Measurements from ENCODE around the gene IFNGR2.
"Not testable (repeated sequence)": the region's sequence is repeated elsewhere in the genome, so short reads cannot be mapped to it uniquely, and the experiment has no call there.

IFNGR2 gene, protein sequence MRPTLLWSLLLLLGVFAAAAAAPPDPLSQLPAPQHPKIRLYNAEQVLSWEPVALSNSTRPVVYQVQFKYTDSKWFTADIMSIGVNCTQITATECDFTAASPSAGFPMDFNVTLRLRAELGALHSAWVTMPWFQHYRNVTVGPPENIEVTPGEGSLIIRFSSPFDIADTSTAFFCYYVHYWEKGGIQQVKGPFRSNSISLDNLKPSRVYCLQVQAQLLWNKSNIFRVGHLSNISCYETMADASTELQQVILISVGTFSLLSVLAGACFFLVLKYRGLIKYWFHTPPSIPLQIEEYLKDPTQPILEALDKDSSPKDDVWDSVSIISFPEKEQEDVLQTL

DNA sequence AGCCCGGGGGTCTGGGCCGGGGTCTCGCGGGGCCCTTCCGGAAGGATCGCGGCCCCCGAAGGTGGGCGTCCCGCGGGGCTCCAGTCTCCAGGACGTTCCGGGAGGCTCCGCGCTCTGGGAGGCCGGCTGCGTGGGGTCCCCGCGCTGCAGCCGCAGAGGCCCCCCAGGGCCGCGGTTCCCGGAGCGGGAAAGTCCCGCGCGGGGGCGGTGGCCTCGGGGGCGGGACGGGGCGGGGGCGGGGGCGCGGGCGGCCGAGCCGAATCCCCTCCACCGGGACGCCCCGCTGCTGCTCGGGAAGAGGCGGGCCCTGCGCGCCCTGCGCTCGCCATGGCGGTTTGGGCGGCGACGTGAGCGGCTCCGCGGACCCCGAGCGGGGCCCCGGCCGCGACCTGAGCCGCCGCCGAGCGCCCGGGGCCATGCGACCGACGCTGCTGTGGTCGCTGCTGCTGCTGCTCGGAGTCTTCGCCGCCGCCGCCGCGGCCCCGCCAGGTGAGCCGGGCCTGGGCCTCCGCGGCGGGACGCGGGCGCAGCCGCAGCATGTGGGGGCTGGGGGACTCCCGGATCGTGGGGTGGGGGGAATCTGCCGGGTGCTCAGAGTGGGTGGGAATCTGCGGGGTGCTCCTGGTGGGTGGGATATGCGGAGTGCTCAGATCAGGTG, at the start of gene IFNGR2:
IFNGR2 (plus strand) TSS at position 286 of the 658 bp plus-strand sequence; CDS start at position 417, 131 bp downstream.
- DNase-seq: peak; percentile 52 to 56

DNA sequence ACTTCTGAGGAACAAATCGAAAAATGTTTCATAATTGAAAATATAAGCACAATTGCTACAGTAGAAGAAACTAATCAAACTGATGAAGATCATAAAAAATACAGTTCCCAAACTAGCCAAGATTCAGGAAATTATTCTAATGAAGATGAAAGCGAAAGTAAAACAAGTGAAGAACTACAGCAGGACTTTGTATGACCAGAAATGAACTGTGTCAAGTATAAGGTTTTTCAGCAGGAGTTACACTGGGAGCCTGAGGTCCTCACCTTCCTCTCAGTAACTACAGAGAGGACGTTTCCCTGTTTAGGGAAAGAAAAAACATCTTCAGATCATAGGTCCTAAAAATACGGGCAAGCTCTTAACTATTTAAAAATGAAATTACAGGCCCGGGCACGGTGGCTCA, 47.9 kb upstream of the IFNGR2 start:
- DNase-seq: no peak

DNA sequence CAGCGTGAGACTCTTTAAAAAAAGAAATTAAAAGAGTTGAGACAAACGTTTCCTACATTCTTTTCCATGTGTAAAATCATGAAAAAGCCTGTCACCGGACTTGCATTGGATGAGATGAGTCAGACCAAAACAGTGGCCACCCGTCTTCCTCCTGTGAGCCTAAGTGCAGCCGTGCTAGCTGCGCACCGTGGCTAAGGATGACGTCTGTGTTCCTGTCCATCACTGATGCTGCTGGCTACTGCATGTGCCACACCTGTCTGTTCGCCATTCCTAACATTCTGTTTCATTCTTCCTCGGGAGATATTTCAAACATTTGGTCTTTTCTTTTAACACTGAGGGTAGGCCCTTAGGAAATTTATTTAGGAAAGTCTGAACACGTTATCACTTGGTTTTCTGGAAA, 47.2 kb upstream of the IFNGR2 start:
- no peak for DNase-seq

DNA sequence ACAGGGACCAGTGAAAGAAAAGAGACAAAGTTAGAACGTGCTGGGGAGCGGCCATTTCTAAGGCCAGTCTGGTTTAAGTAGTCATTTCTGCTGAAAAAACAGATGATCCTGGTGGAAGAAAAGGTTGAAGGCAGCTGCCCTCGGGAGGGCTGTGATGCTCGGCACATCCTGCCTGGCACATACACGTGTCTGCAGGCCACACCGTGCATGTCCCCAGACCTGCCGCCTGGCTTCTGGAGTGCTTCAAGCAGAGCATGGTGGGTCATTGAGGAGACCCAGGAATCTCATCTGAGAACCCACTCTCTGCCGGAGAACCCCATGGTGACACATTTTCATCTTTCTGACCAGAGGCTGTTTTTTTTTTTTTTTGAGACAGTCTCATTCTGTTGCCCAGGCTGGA, 46.0 kb upstream of the IFNGR2 start:
- DNase-seq: no peak

DNA sequence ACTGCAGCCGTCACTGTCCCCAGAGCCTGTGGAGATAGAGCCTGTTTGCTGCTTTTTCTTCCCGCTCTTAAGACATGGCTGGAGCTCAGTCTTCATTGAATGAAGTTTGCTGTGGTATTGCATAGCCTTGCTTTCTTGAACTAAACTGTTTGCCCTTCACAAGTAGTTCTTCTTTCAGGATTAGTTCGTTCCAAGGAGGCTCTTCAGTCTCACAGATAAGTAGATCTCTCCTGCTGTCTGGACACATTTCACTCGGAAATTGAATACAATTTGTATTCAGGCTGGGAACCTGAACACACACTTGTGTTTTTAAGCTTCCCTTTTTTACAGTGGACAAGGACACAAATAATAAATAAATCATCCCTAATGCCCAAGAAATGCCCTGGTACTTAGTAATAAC, 43.8 kb upstream of the IFNGR2 start:
- no peak for DNase-seq

DNA sequence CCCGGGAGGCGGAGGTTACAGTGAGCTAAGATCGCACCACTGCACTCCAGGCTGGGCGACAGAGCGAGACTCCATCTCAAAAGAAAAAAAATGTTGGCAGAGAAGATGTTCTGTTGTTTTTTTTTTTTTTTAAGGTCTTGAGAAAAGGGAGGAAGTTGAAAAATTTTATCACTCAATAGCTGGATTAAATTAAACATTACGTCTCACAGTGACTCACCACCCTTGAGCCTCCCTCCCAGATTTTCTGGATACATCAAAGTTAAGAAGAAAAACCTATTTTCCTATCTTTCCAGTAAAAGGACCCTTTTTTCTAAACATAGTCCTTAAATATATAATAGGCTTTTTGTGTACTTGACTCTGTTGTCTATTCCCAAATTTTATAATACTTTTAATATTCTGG, 42.9 kb upstream of the IFNGR2 start:
- DNase-seq: no peak

DNA sequence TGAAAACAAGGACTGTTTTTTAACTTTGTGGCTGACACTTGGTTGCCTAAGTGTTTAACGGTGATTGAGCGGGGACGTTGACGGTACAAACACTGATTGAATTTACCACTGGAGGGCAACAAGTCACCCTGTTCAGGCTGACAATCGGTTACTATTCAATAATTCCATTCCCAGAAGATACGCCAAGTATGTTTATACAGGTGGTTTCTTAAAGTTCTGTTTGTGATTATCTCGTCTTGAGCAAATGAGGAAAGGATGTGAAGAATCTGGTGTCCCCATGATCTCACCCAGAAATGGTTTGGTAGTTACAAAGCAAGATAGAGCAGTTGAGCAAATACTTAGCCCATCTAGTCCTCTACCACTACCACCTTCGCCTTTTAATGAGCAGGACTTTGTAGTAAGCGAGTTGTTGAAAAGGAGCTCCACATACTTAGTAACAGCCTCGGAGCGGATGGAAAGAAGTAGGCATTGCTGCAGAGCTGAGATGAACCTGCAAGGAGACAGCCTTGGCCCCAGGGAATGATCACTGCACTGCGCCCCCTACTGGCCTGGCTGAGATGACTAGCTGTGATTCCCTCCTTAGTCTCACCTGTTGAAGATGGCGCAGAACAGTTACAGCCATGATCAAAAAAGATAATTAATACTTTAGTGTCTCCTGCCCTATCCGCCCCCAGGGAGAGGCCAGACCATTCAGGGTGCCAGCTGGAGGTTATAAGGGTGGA, 42.2 kb upstream of the IFNGR2 start:
- peak; percentile 80 to 89 for DNase-seq

DNA sequence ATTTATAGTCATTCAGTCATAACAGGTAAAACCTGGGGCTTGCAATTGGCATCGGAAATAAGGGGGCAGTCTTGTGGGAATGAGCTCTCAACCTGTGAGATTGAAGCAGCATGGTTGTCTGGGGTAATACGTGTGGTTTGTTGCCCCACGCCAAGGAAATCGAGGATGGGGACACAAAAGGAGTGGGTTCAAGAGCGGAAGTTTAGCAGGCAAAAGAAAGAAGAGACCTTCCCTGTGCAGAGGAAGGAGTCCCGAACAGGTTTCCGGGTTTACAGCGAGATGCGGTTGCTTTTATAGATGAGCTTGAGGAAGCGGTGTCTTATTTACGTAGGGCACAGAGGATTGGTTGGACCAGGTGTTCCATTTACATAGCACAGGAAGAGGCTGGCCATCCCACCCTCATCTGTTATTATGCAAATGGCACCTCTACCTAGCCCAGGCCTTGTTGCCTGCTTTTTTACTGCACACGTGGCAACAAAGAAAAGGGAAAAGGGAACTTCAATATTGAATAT, 41.1 kb upstream of the IFNGR2 start:
- DNase-seq: peak; percentile 81 to 88

DNA sequence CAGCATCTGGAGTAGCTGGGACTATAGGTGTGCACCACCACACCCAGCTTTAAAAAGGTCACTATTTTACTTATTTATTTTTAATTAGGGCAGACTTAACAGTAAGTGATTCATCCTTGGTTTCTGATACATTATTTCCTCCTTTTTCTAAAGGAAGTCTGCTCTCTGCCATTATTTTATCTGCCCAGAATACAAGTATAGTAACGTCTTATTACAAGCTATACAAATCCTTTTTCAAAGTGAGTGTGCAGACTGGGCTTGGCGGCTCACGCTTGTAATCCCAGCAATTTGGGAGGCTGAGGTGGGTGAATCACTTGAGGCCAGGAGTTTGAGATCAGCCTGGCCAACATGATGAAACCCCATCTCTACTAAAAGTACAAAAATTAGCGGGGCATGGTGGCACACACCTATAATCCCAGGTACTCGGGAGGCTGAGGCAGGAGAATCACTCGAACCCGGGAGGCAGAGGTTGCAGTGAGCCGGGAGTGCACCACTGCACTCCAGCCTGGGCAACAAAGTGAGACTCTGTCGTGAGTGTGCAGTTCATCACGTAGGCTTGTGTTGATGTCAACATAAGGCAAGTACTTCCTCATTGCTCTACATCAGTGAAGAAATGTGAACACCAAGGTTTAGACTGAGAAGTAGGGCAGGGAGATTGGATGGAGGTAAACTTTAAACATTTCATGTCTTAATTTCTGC, 39.2 kb upstream of the IFNGR2 start:
- not testable (repeated sequence) for DNase-seq

DNA sequence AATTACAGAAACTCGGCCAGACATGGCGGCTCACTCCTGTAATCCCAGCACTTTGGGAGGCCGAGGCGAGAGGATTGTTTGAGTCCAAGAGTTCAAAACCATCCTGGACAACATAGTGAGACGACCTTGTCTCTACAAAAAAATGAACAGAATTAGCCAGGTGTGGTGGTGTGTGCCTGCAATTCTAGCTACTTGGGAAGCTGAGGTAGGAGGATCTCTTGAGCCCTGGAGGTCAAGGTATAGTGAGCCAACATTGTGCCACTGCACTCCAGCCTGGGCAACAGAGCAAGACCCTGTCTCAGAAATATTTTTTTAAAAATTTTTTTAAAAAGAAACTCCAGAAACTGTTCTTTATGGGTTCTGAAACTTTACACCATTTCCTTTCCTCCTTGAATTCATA, 38.4 kb upstream of the IFNGR2 start:
- DNase-seq: no peak

DNA sequence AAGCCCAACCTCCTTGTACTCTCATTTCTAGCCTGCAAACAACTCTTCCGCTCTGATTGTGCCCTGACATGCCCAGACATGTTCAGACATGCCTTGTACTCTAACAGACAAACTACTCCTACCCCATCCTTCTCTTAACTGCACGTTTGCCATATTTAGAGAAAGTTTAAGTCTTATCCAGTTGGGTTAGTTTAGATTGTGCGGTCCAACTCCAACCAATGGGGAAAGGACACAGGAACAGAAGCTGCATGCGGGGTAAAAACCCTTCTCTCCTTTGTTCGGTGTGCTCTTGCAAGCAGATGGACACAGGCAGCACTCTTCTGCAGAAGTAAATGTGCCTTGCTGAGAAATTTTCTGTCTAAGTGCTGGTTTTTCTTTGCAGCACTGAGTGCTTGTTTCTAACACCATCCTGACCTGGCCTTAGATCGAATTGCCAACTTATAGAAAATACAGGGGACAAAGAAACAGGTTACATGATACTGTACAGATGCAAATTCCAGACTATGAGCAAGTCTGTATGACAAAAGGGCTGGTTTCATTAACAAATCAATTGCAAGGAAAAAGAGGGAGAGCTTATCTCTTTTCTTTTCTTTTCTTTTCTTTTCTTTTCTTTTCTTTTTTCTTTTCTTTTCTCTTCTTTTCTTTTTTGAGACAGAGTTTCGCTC, 35.8 kb upstream of the IFNGR2 start:
- DNase-seq: no peak

DNA sequence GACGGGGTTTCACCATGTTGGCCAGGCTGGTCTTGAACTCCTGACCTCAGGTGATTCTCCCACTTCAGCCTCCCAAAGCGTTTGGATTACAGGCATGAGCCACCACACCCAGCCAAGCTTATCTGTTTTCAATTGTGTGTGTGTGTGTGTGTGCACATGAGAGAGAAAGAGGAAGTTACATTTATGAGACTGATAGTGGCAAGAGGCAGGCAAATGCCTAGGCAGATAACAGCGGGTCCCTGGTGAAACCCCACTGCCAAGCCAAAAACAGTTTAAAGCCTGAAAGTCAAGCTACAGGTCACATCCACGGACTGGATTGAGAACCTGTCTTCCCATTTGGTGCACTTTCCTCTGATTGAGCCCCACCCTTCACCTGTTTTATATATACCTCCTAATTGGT, 35.1 kb upstream of the IFNGR2 start:
- DNase-seq: peak in 1 of 2 donors; percentile 36

DNA sequence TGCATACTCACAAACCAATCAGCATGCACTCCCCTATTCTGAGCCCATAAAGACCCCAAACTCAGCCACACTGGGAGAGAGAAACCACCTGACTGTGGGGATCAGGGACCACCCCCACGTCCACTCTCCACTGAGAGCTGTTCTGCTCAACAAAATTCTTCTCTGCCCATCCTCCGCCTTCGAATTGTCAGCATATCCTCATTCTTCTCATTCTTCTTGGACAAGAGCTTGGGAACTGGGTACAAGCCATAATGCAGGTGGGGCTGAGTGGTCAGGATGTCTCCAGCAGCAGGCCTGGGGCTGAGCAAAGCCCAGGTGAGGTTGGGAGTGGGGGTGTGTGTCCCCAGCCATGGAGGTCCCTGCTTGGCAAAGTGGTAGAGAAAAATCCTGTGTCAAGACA, 34.6 kb upstream of the IFNGR2 start:
- DNase-seq: no peak

DNA sequence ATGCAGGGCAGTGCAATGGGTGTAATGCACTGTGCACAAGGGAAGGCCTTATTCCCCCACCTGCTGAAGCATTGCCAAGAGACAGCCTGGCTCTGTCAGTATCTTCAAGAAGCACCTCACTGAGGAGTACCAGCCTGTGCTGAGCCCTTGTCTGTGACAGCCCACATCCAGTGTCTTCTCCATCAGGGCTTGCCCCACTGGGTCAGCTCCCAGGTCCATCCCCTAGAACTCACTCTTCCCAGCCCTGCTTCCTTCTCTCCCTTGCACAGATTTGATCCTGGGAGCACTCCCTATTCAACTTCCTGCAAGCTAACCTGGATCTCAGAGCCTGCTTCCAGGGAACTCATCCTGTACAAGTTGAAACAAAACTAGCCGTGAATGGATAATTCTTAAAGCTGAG, 33.6 kb upstream of the IFNGR2 start:
- DNase-seq: no peak

DNA sequence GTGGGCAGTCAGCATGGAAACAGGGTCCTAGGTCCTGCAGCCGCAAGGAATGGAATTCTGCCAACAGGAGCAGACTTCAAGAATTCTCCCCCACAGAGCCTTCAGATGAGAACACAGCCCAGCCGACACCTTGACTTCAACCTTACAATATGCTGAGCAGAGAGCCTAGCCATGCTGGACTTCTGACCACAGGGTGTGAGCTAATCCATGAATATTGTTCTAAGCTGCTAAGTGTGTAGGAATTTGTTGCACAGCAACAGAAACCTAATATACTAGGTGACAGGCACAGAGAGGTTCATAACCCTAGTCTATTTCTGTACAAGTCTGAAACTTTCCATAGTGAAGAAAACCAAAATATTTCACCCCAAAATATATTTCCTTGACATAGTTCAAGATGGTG, 32.9 kb upstream of the IFNGR2 start:
- DNase-seq: no peak

DNA sequence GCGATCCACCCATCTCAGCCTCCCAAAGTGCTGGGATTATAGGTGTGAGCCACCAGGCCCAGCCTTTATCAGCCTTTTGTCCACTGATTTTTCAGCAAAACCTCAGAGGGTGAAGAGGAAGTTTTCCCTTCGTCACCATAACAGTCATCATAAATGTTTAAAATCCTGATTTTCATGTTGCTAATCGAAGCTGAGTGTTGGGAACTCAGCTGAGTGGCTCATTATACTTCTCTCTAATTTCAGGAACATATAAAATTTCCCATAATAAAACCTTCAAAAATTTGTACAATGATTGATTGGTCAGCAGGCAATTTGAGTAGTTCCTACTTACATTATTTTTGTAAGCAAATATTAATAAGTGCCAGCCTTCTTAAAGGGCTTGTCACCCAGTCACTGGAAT, 31.8 kb upstream of the IFNGR2 start:
- no peak for DNase-seq

DNA sequence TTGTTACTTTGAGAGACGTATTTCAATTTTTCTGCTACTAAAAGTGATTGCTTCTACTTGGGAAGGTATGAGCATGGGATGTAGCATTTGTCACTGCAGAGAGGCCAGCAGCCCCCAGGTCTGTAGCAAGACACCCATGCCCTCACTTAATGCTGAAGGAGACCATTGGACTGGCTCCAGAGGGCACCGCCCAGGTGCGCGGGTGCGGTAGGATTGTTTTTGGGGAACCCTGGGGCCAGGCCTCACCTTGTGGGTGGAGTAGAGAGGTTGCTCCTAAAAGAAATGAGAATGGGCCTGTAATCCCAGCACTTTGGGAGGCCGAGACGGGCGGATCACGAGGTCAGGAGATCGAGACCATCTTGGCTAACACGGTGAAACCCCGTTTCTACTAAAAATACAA, 30.6 kb upstream of the IFNGR2 start:
- DNase-seq: no peak

DNA sequence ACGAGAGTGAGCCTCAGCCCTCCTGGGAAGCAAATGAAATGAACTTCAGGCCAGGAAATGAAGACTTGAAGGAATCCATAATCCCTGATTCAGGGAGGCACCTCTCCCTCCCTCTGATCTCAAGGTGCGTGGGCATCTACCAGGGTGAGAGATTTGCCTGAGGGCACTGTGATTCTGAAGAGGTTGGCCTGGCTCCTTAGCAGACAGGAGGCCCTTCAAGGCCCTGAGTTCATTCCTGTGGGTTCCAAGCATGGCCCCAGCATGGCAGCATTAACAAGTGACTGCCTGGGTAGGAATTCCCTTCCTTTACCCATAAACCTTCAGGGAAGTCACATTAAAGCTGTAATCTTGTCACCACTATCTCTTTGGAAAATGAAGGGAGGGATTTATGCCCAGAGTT, 29.8 kb upstream of the IFNGR2 start:
- no peak for DNase-seq

DNA sequence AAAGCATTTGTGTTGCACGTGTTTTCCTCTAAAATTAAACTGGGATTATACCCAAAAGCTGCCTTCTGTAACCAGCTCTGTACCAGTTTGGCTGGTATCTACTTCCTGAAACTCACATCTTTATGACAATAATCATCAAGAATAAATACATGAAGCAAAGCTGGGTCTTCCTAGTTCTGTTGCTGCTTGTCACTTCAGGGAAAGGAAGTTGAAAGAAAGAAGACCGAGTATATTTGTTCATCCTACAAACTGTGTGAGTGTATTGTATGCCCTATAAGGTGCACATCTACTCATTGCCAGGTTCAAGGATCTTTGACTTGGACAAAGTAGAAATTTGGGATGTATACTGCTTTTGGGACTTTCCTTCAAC, 29.1 kb upstream of the IFNGR2 start:
- no peak for DNase-seq

DNA sequence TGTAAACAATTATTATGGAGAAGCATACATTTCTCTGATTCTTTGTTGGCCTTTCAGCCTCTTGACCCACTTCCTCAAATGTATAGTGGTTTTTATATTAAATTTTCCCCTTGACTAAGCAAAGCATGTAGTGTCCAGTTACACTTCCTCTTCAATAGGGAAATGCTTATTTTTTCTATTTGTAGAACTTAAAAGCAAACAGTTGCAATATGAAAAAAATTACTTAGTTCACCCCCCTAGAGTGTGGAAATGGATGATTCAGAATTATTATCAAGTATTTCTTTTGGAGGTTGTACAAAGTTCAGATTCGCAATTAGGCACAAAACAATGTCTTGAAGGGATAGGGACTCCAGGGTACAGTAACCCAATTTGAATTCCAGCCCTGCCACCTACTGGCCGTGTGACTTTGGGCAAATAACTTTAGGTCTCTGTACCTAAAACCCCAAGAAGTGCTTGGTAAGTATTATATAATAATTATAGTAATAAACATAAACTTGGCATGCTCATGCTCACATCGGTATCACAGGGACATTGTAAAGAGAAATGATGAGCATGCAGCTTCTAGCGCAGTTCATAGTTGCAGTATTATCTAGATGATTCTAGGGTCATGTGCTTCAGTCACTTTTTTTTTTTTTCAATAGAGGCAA, 28.6 kb upstream of the IFNGR2 start:
- peak; percentile 68 to 73 for DNase-seq

DNA sequence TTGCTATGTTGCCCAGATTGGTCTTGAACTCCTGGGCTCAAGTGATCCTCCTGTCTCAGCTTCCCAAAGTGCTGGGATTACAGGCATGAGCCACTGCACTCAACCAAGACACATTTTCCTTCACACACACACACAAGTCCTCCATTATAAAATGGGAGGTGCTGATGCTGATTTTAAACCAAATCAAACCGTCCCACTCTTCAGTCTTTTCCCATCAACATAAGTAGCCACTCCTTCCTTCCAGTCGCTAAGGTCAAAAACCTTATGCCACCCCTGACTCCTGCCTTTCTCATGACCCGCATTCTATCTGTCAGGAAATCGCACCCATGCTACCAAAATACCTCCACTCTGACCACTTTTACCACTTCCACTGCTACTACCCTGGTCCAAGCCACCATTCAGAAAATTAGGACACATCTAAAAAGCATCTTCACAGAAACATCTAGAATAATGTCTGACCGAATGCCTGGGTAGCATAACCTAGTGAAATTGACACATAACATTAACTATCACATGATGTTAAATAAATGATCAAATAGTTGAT, 28.0 kb upstream of the IFNGR2 start:
- no peak for DNase-seq
